Gastroesophageal sphincter (tissue), 3 donors: ENCODE measurements around the gene KIF21A.

Experiments used
- CTCF ChIP-seq, 4 experiments: fragments of 200-600 bp in 2 of 4; fragments of 450-650 bp in 2 of 4; sonication (generic) in 1 of 4; IDR thresholded peaks; one replicate each; pipeline ENCODE4 v1.5.1; 2017 to 2019; ENCODE audit warnings: antibody characterized with exemption in 4 of 4, mild to moderate bottlenecking in 2 of 4, moderate library complexity in 2 of 4
- EP300 ChIP-seq: sonication (generic); formaldehyde crosslinking; IDR thresholded peaks from one replicate; pipeline ENCODE4 v1.6.1; 2017; ENCODE audit warnings: antibody characterized with exemption, mild to moderate bottlenecking
- POLR2A ChIP-seq, 2 donors: fragments of 450-650 bp; IDR thresholded peaks; one replicate each; pipeline ENCODE4 v1.6.1; 2017; ENCODE audit warnings: antibody characterized with exemption in 2 of 2, mild to moderate bottlenecking in 2 of 2, moderate library complexity in 1 of 2

- TF ChIP-seq CTCF (IDR thresholded peaks at IDR 0.05) (no peak), POLR2A (IDR thresholded peaks at IDR 0.05) (no peak), EP300 (no peak)
Observed at GRCh38 chr12:39329018-39329417, 113.9 kb downstream of the KIF21A start.
